K562 (cell line): ENCODE measurements around the gene RIIAD1. TPM values are rescaled to one million over a fixed set of nuclear protein-coding genes. Genes with fewer than 3 reads are reported as not detected.

ENCODE experiments used
- ATF1 ChIP-seq, 2 experiments: fragments of 450-650 bp in 1 of 2; IDR thresholded peaks; 2 replicates each; pipeline ENCODE4 v1.6.1; 2016; ENCODE audit warnings: missing compliant biosample characterization in 1 of 2, missing genetic modification characterization in 1 of 2
- ESRRA ChIP-seq: fragments of 450-650 bp; IDR thresholded peaks from 2 replicates; pipeline ENCODE4 v1.6.1; 2014; ENCODE audit warnings: low read depth, mild to moderate bottlenecking, moderate library complexity, borderline replicate concordance
- ETS2 ChIP-seq: IDR thresholded peaks from 2 replicates; pipeline ENCODE4 v1.6.1; 2016; ENCODE audit warnings: borderline replicate concordance, missing genetic modification characterization, mild to moderate bottlenecking, moderate library complexity, missing compliant biosample characterization; ENCODE audit not compliant: poor library complexity, severe bottlenecking
- HSF4 ChIP-seq: fragments of 250-450 bp; sonication (Bioruptor Pico); IDR thresholded peaks from 2 replicates; pipeline ENCODE4 v2.1.2; 2022; ENCODE audit warnings: mild to moderate bottlenecking, moderate library complexity, borderline replicate concordance
- NFYB ChIP-seq: IDR thresholded peaks from 2 replicates; pipeline ENCODE4 v1.6.1; 2011; ENCODE audit warnings: mild to moderate bottlenecking, moderate library complexity; ENCODE audit not compliant: insufficient read length; ENCODE audit errors: extremely low read depth
- PURB ChIP-seq: sonication (generic); formaldehyde crosslinking; IDR thresholded peaks from 2 replicates; pipeline ENCODE4 v1.9.0; 2021; ENCODE audit warnings: low read depth, mild to moderate bottlenecking, missing genetic modification reagents
- SNIP1 ChIP-seq: fragments of 450-650 bp; IDR thresholded peaks from 2 replicates; pipeline ENCODE4 v1.7.1; 2017; ENCODE audit warnings: low read depth, mild to moderate bottlenecking
- ZNF311 ChIP-seq: fragments of 250-450 bp; sonication (Bioruptor Pico); IDR thresholded peaks from 2 replicates; pipeline ENCODE4 v1.4.0; 2020; ENCODE audit warnings: mild to moderate bottlenecking, moderate library complexity
- ZNF561 ChIP-seq: fragments of 450-650 bp; formaldehyde crosslinking; conservative IDR thresholded peaks from 2 replicates; pipeline ENCODE4 v1.4.0; 2020; ENCODE audit warnings: mild to moderate bottlenecking, moderate library complexity
- ZNF57 ChIP-seq: fragments of 450-650 bp; formaldehyde crosslinking; IDR thresholded peaks from 2 replicates; pipeline ENCODE4 v1.4.0; 2020; ENCODE audit warnings: mild to moderate bottlenecking, moderate library complexity
- ZNF583 ChIP-seq: fragments of 250-450 bp; sonication (Bioruptor Pico); IDR thresholded peaks from 2 replicates; pipeline ENCODE4 v1.4.0; 2020
- ZNF584 ChIP-seq: fragments of 200-800 bp; sonication (Bioruptor generic); IDR thresholded peaks from 2 replicates; pipeline ENCODE4 v1.6.1; 2016; ENCODE audit warnings: low read depth, mild to moderate bottlenecking, missing genetic modification characterization, missing compliant biosample characterization
- ZNF830 ChIP-seq: fragments of 250-450 bp; sonication (Bioruptor Pico); IDR thresholded peaks from 2 replicates; pipeline ENCODE4 v1.5.0; 2021; ENCODE audit warnings: mild to moderate bottlenecking
- polyA plus RNA-seq, 8 experiments: library from polyadenylated mRNA; depleted of rRNA in 4 of 8; stranded (reverse) in 5 of 8; unstranded in 3 of 8; fragments of >200 nt; fragmentation: Nextera tagmentation in 2 of 8; fragmentation: Illumina TruSeq in 1 of 8; extraction: Ambion mirVana in 2 of 8; extraction: Trizol in 1 of 8; gene quantifications; 2 replicates each; pipeline versions ENCODE4 v1.2.1 to v1.2.3, GENCODE V29; 2011 to 2014; ENCODE audit warnings: inconsistent platforms in 1 of 8, missing spikeins in 1 of 8
- total RNA-seq, 7 experiments: library from RNA; depleted of rRNA in 6 of 7; stranded (reverse); fragments of >200 nt in 6 of 7; fragmentation: Illumina TruSeq in 2 of 7; extraction: Trizol in 2 of 7; gene quantifications; 2 replicates each; pipeline versions ENCODE4 v1.2.1 to v1.2.3, GENCODE V29; 2011 to 2021; ENCODE audit warnings: low replicate concordance in 1 of 7
- TF ChIP-seq, protein P1 (sequence below): fragments of 200-800 bp; sonication (Bioruptor generic); IDR thresholded peaks from 2 replicates; pipeline ENCODE4 v1.6.1; 2016; ENCODE audit warnings: missing genetic modification characterization, missing compliant biosample characterization
- TF ChIP-seq, protein P2 (sequence below): fragments of 450-650 bp; formaldehyde crosslinking; IDR thresholded peaks from 2 replicates; pipeline ENCODE4 v1.4.0; 2020; ENCODE audit warnings: mild to moderate bottlenecking, mixed read lengths
- TF ChIP-seq, protein P3 (sequence below): conservative IDR thresholded peaks from 2 replicates; pipeline ENCODE4 v1.6.1; 2011; ENCODE audit warnings: low read depth, mild to moderate bottlenecking, low read length; ENCODE audit not compliant: control insufficient read depth
- TF ChIP-seq, protein P4 (sequence below): fragments of 200-800 bp; sonication (Bioruptor generic); IDR thresholded peaks from 2 replicates; pipeline ENCODE4 v1.6.1; 2017; ENCODE audit warnings: missing genetic modification characterization, missing compliant biosample characterization

Gene RIIAD1
- total and polyA plus RNA-seq, 9 of the 15 experiments (the other 6 are each of a cell fraction or from before 2014, with no cell fraction given), result not detected

DNA sequence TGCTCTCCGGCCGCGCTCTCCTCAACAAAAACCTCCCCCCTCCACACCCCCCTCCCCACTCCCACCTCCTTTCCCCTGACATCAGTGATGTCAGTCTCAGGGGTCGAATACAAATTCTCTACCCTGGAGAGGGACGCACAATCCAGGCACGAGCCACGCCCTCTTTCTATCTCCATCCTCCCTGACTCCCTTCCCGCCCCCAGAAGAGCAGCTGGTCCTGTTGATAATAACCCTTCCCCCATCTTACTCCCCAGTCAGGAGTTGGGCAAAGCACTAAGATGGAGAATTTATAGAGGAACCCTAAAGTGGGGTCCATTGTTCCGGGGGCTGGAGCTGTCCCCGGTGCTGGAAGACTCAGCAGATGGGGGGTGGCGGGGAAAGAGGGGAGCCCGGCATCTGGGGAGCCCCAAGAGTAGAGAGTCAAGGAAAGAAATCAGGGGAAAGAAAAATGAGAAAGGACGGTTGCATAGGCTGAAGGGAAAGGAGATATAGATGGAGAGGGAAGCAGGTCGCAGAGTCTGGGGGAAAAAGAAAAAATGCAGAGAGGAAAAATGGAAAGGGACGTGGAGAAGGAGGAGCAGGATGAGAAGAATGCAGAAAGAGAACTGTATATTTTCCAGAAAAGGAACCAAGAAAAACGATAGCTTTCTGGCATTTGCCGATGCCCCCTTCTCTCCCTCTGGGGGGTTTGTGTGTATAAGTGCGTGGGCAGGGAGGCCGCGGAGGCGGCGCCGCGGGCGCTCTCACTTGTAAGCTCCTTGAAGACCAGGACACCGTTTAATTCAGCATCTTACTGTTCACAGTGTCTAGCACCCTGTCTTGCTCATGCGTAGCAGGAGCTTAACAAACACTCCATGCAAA, 4.3 kb upstream of the RIIAD1 start, which contains the start of gene CELF3 (continued):
- TF ChIP-seq, protein P1, sequence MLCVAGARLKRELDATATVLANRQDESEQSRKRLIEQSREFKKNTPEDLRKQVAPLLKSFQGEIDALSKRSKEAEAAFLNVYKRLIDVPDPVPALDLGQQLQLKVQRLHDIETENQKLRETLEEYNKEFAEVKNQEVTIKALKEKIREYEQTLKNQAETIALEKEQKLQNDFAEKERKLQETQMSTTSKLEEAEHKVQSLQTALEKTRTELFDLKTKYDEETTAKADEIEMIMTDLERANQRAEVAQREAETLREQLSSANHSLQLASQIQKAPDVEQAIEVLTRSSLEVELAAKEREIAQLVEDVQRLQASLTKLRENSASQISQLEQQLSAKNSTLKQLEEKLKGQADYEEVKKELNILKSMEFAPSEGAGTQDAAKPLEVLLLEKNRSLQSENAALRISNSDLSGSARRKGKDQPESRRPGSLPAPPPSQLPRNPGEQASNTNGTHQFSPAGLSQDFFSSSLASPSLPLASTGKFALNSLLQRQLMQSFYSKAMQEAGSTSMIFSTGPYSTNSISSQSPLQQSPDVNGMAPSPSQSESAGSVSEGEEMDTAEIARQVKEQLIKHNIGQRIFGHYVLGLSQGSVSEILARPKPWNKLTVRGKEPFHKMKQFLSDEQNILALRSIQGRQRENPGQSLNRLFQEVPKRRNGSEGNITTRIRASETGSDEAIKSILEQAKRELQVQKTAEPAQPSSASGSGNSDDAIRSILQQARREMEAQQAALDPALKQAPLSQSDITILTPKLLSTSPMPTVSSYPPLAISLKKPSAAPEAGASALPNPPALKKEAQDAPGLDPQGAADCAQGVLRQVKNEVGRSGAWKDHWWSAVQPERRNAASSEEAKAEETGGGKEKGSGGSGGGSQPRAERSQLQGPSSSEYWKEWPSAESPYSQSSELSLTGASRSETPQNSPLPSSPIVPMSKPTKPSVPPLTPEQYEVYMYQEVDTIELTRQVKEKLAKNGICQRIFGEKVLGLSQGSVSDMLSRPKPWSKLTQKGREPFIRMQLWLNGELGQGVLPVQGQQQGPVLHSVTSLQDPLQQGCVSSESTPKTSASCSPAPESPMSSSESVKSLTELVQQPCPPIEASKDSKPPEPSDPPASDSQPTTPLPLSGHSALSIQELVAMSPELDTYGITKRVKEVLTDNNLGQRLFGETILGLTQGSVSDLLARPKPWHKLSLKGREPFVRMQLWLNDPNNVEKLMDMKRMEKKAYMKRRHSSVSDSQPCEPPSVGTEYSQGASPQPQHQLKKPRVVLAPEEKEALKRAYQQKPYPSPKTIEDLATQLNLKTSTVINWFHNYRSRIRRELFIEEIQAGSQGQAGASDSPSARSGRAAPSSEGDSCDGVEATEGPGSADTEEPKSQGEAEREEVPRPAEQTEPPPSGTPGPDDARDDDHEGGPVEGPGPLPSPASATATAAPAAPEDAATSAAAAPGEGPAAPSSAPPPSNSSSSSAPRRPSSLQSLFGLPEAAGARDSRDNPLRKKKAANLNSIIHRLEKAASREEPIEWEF, result no peak
- TF ChIP-seq NFYB (no peak), ZNF584 (no peak), ESRRA (no peak), ZNF830 (no peak), PURB (CRISPR knock-in tag) (no peak), HSF4 (CRISPR knock-in tag) (no peak), ATF1 (CRISPR knock-in tag; IDR thresholded peaks at IDR 0.05) (no peak), ATF1 (tag; IDR thresholded peaks at IDR 0.05) (peak; percentile 62), ZNF583 (CRISPR knock-in tag) (no peak), ZNF57 (CRISPR knock-in tag) (no peak), ETS2 (tag) (no peak), ZNF561 (CRISPR knock-in tag) (no peak), SNIP1 (0 out of 2 replicates have a peak, but pooled peaks have one; percentile 46), ZNF311 (CRISPR knock-in tag) (no peak)
- TF ChIP-seq, protein P2, sequence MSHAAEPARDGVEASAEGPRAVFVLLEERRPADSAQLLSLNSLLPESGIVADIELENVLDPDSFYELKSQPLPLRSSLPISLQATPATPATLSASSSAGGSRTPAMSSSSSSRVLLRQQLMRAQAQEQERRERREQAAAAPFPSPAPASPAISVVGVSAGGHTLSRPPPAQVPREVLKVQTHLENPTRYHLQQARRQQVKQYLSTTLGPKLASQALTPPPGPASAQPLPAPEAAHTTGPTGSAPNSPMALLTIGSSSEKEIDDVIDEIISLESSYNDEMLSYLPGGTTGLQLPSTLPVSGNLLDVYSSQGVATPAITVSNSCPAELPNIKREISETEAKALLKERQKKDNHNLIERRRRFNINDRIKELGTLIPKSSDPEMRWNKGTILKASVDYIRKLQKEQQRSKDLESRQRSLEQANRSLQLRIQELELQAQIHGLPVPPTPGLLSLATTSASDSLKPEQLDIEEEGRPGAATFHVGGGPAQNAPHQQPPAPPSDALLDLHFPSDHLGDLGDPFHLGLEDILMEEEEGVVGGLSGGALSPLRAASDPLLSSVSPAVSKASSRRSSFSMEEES (CRISPR knock-in tag), result no peak
- TF ChIP-seq, protein P3, sequence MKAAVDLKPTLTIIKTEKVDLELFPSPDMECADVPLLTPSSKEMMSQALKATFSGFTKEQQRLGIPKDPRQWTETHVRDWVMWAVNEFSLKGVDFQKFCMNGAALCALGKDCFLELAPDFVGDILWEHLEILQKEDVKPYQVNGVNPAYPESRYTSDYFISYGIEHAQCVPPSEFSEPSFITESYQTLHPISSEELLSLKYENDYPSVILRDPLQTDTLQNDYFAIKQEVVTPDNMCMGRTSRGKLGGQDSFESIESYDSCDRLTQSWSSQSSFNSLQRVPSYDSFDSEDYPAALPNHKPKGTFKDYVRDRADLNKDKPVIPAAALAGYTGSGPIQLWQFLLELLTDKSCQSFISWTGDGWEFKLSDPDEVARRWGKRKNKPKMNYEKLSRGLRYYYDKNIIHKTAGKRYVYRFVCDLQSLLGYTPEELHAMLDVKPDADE, result 0 out of 2 replicates have a peak, but pooled peaks have one; percentile 49
- TF ChIP-seq, protein P4, sequence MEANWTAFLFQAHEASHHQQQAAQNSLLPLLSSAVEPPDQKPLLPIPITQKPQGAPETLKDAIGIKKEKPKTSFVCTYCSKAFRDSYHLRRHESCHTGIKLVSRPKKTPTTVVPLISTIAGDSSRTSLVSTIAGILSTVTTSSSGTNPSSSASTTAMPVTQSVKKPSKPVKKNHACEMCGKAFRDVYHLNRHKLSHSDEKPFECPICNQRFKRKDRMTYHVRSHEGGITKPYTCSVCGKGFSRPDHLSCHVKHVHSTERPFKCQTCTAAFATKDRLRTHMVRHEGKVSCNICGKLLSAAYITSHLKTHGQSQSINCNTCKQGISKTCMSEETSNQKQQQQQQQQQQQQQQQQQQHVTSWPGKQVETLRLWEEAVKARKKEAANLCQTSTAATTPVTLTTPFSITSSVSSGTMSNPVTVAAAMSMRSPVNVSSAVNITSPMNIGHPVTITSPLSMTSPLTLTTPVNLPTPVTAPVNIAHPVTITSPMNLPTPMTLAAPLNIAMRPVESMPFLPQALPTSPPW, result peak; percentile 74
